K562 (cell line): ENCODE data around the gene ICAM1. TPM values are rescaled to one million over a fixed set of nuclear protein-coding genes. Genes with fewer than 3 reads are reported as not detected.

Experiments used
- CHD2 ChIP-seq: IDR thresholded peaks from 2 replicates; pipeline ENCODE4 v1.6.1; 2011; ENCODE audit warnings: low read depth, low read length
- COPS2 ChIP-seq: fragments of 450-650 bp; conservative IDR thresholded peaks from 2 replicates; pipeline ENCODE4 v1.6.1; 2016; ENCODE audit warnings: mild to moderate bottlenecking, moderate library complexity
- CREB1 ChIP-seq, 2 experiments: sonication (generic) in 1 of 2; formaldehyde crosslinking in 1 of 2; IDR thresholded peaks; 2 replicates each; pipeline versions ENCODE4 v1.6.1 to v1.8.0; 2012 to 2022; ENCODE audit warnings: inconsistent platforms in 1 of 2, mild to moderate bottlenecking in 1 of 2, missing genetic modification reagents in 1 of 2, moderate library complexity in 1 of 2
- ESRRA ChIP-seq: fragments of 450-650 bp; IDR thresholded peaks from 2 replicates; pipeline ENCODE4 v1.6.1; 2014; ENCODE audit warnings: low read depth, mild to moderate bottlenecking, moderate library complexity, borderline replicate concordance
- FOXJ2 ChIP-seq: fragments of 200-800 bp; sonication (Bioruptor generic); IDR thresholded peaks from 2 replicates; pipeline ENCODE4 v1.6.1; 2016; ENCODE audit warnings: missing genetic modification characterization, missing compliant biosample characterization
- FOXK1 ChIP-seq: sonication (generic); formaldehyde crosslinking; IDR thresholded peaks from 2 replicates; pipeline ENCODE4 v1.8.0; 2022; ENCODE audit warnings: missing genetic modification reagents, mild to moderate bottlenecking, borderline replicate concordance
- MAZ ChIP-seq, 2 experiments: fragments of 450-650 bp in 1 of 2; sonication (generic) in 1 of 2; formaldehyde crosslinking; IDR thresholded peaks in 1 of 2; conservative IDR thresholded peaks in 1 of 2; 2 replicates each; pipeline versions ENCODE4 v1.4.0 to v1.5.0; 2020; ENCODE audit warnings: mild to moderate bottlenecking in 1 of 2, missing genetic modification reagents in 1 of 2
- NFIC ChIP-seq: fragments of 450-650 bp; IDR thresholded peaks from 2 replicates; pipeline ENCODE4 v1.6.1; 2017; ENCODE audit warnings: mild to moderate bottlenecking, inconsistent platforms
- SMC3 ChIP-seq: conservative IDR thresholded peaks from 2 replicates; pipeline ENCODE4 v1.6.1; 2011; ENCODE audit warnings: low read depth, low read length, improper control_type of control experiment; ENCODE audit not compliant: insufficient read depth
- STAG1 ChIP-seq: sonication (generic); formaldehyde crosslinking; IDR thresholded peaks from 2 replicates; pipeline ENCODE4 v1.5.0; 2020; ENCODE audit warnings: missing genetic modification reagents, borderline replicate concordance
- SUPT5H ChIP-seq: fragments of 450-650 bp; IDR thresholded peaks from 2 replicates; pipeline ENCODE4 v1.6.1; 2016
- TCFL5 ChIP-seq: fragments of 250-450 bp; sonication (Bioruptor Pico); conservative IDR thresholded peaks from 2 replicates; pipeline ENCODE4 v1.6.1; 2021; ENCODE audit warnings: mild to moderate bottlenecking, moderate library complexity, matching md5 sums
- ZNF384 ChIP-seq: IDR thresholded peaks from 2 replicates; pipeline ENCODE4 v1.6.1; 2012; ENCODE audit warnings: low read depth, low read length, improper control_type of control experiment
- polyA plus RNA-seq, 8 experiments: library from polyadenylated mRNA; depleted of rRNA in 4 of 8; stranded (reverse) in 5 of 8; unstranded in 3 of 8; fragments of >200 nt; fragmentation: Nextera tagmentation in 2 of 8; fragmentation: Illumina TruSeq in 1 of 8; extraction: Ambion mirVana in 2 of 8; extraction: Trizol in 1 of 8; gene quantifications; 2 replicates each; pipeline versions ENCODE4 v1.2.1 to v1.2.3, GENCODE V29; 2011 to 2014; ENCODE audit warnings: inconsistent platforms in 1 of 8, missing spikeins in 1 of 8
- total RNA-seq, 7 experiments: library from RNA; depleted of rRNA in 6 of 7; stranded (reverse); fragments of >200 nt in 6 of 7; fragmentation: Illumina TruSeq in 2 of 7; extraction: Trizol in 2 of 7; gene quantifications; 2 replicates each; pipeline versions ENCODE4 v1.2.1 to v1.2.3, GENCODE V29; 2011 to 2021; ENCODE audit warnings: low replicate concordance in 1 of 7
- TF ChIP-seq, protein P1 (sequence below), 2 experiments: fragments of 450-650 bp; IDR thresholded peaks; 2 replicates each; pipeline ENCODE4 v1.6.1; 2018; ENCODE audit warnings: mild to moderate bottlenecking in 2 of 2, low read depth in 1 of 2; ENCODE audit not compliant: partially characterized antibody in 2 of 2
- TF ChIP-seq, protein P2 (sequence below): sonication (generic); formaldehyde crosslinking; IDR thresholded peaks from 2 replicates; pipeline ENCODE4 v1.9.0; 2022; ENCODE audit warnings: mild to moderate bottlenecking, missing genetic modification reagents
- TF ChIP-seq, protein P3 (sequence below): sonication (generic); formaldehyde crosslinking; IDR thresholded peaks from 2 replicates; pipeline ENCODE4 v1.8.1; 2023; ENCODE audit warnings: missing genetic modification reagents, mild to moderate bottlenecking, borderline replicate concordance

ICAM1 gene
- total and polyA plus RNA-seq, 9 of the 15 experiments (the other 6 are each of a cell fraction or from before 2014, with no cell fraction given), result 2.3 to 24.4 (median 13.4) TPM

DNA sequence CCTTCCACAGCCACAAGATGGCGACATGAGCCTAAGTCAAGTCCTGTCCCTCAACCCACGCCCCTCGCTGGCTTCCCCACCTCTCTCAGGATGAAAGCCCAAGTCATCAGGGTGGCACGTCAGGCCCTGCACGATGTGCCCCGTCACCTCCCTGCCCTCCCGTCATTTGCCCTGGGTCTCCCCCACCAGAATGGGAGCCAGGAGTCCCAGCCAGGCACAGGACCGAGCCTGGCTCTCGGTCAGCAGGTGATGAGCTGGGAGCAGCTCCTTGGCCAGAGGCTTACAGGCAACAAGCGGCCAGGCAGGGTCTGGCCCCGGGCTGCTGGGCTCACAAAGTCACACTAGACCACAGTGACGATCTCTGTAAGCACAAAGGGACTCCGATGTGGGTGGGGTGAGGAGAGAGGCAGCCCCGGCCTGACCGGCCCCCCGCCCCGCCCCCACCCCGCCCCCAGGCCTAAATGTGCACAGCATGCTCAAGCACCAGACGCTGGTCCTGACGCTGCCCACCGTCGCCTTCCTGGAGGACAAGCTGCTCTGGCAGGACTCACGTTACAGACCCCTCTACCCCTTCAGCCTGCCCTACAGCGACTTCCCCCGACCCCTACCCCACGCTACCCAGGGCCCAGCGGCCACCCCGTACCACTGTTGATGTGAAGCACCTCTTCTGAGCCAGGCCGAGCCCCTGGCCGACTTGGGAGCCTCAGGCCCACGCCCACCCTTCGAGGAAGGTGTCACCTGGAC, 11.6 kb upstream of the ICAM1 start (continued):
- TF ChIP-seq, protein P1, sequence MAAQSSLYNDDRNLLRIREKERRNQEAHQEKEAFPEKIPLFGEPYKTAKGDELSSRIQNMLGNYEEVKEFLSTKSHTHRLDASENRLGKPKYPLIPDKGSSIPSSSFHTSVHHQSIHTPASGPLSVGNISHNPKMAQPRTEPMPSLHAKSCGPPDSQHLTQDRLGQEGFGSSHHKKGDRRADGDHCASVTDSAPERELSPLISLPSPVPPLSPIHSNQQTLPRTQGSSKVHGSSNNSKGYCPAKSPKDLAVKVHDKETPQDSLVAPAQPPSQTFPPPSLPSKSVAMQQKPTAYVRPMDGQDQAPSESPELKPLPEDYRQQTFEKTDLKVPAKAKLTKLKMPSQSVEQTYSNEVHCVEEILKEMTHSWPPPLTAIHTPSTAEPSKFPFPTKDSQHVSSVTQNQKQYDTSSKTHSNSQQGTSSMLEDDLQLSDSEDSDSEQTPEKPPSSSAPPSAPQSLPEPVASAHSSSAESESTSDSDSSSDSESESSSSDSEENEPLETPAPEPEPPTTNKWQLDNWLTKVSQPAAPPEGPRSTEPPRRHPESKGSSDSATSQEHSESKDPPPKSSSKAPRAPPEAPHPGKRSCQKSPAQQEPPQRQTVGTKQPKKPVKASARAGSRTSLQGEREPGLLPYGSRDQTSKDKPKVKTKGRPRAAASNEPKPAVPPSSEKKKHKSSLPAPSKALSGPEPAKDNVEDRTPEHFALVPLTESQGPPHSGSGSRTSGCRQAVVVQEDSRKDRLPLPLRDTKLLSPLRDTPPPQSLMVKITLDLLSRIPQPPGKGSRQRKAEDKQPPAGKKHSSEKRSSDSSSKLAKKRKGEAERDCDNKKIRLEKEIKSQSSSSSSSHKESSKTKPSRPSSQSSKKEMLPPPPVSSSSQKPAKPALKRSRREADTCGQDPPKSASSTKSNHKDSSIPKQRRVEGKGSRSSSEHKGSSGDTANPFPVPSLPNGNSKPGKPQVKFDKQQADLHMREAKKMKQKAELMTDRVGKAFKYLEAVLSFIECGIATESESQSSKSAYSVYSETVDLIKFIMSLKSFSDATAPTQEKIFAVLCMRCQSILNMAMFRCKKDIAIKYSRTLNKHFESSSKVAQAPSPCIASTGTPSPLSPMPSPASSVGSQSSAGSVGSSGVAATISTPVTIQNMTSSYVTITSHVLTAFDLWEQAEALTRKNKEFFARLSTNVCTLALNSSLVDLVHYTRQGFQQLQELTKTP (IDR thresholded peaks at IDR 0.05; ENCODE audit: low read depth in 1 of 2, partially characterized antibody in 2 of 2), result no peak
- TF ChIP-seq SMC3, result peak; percentile 77
- peak; percentile 40 for TF ChIP-seq SUPT5H
- no peak for TF ChIP-seq COPS2
- TF ChIP-seq CHD2, result no peak
- no peak for TF ChIP-seq NFIC
- peak; percentile 85 for TF ChIP-seq STAG1 (CRISPR knock-in tag)
- no peak for TF ChIP-seq CREB1 (IDR thresholded peaks at IDR 0.05)
- TF ChIP-seq CREB1 (CRISPR knock-in tag; IDR thresholded peaks at IDR 0.05), result 0 out of 2 replicates have a peak, but pooled peaks have one; percentile 17
- TF ChIP-seq ESRRA, result peak; percentile 62
- peak; percentile 99 for TF ChIP-seq ZNF384
- TF ChIP-seq, protein P2, sequence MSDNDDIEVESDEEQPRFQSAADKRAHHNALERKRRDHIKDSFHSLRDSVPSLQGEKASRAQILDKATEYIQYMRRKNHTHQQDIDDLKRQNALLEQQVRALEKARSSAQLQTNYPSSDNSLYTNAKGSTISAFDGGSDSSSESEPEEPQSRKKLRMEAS (CRISPR knock-in tag), result 0 out of 2 replicates have a peak, but pooled peaks have one; percentile 41
- no peak for TF ChIP-seq FOXJ2
- TF ChIP-seq, protein P3, sequence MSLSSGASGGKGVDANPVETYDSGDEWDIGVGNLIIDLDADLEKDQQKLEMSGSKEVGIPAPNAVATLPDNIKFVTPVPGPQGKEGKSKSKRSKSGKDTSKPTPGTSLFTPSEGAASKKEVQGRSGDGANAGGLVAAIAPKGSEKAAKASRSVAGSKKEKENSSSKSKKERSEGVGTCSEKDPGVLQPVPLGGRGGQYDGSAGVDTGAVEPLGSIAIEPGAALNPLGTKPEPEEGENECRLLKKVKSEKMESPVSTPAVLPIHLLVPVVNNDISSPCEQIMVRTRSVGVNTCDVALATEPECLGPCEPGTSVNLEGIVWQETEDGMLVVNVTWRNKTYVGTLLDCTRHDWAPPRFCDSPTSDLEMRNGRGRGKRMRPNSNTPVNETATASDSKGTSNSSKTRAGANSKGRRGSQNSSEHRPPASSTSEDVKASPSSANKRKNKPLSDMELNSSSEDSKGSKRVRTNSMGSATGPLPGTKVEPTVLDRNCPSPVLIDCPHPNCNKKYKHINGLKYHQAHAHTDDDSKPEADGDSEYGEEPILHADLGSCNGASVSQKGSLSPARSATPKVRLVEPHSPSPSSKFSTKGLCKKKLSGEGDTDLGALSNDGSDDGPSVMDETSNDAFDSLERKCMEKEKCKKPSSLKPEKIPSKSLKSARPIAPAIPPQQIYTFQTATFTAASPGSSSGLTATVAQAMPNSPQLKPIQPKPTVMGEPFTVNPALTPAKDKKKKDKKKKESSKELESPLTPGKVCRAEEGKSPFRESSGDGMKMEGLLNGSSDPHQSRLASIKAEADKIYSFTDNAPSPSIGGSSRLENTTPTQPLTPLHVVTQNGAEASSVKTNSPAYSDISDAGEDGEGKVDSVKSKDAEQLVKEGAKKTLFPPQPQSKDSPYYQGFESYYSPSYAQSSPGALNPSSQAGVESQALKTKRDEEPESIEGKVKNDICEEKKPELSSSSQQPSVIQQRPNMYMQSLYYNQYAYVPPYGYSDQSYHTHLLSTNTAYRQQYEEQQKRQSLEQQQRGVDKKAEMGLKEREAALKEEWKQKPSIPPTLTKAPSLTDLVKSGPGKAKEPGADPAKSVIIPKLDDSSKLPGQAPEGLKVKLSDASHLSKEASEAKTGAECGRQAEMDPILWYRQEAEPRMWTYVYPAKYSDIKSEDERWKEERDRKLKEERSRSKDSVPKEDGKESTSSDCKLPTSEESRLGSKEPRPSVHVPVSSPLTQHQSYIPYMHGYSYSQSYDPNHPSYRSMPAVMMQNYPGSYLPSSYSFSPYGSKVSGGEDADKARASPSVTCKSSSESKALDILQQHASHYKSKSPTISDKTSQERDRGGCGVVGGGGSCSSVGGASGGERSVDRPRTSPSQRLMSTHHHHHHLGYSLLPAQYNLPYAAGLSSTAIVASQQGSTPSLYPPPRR (CRISPR knock-in tag), result no peak
- 0 out of 4 replicates have a peak, but pooled peaks of 1 of the 2 experiments have one; percentile 24 for TF ChIP-seq MAZ (CRISPR knock-in tag; conservative IDR thresholded peaks at IDR 0.05 in 1 of 2, IDR thresholded peaks at IDR 0.05 in 1 of 2)
- no peak for TF ChIP-seq FOXK1 (CRISPR knock-in tag)
- TF ChIP-seq TCFL5 (CRISPR knock-in tag), result no peak
